ENCODE results near the gene BICC1. TPM values are rescaled to one million over a fixed set of nuclear protein-coding genes. Genes with fewer than 3 reads are reported as not detected.

The BICC1 gene
- total and polyA plus RNA-seq, 2 donors (not counting 1 experiment from before 2014, with no cell fraction given): 22.6 to 64.7 TPM

GRCh38 chr10:58518775-58519174 is 6.1 kb downstream of the BICC1 start:
- Histone ChIP-seq H3K79me2 (ENCODE audit: control insufficient read depth, insufficient read depth, low read length) (peaks cover 46% of the 10 kb centered on the region), H3K4me1 (ENCODE audit: control insufficient read depth, extremely low read depth, insufficient read depth, low read length) (no peaks in the 10 kb centered on the region), H3K36me3 (ENCODE audit: control insufficient read depth, insufficient read depth, low read length) (no peaks in the 10 kb centered on the region), H2AFZ (ENCODE audit: low read length) (no peak overlapping the region), H3K4me3 (replicated peaks in 1 of 4; ENCODE audit: control extremely low read depth in 1 of 4, insufficient read depth in 1 of 4, low read depth in 3 of 4, low read length in 4 of 4) (peak overlapping the region in 1 of 4 experiments; percentile 9), H4K20me1 (ENCODE audit: control insufficient read depth, extremely low read depth, insufficient read depth, low read length) (no peaks in the 10 kb centered on the region), H3K4me2 (ENCODE audit: extremely low read depth, insufficient read depth, low read length) (no peak overlapping the region), H3K9ac (ENCODE audit: insufficient read depth, low read length) (no peak overlapping the region), H3K27ac (ENCODE audit: insufficient read depth, low read length) (no peak overlapping the region), H3K27me3 (ENCODE audit: control insufficient read depth, insufficient read depth, low read length) (no peaks in the 10 kb centered on the region), H3K9me3 (ENCODE audit: control insufficient read depth, insufficient read depth, low read depth, low read length) (no peaks in the 10 kb centered on the region)
- peak in 1 of 2 donors; percentile 68 for DNase-seq (ENCODE audit: low read depth in 2 of 2)
- TF ChIP-seq EZH2 (IDR thresholded peaks at IDR 0.05; ENCODE audit: low read length, missing control alignments): no peak
- TF ChIP-seq, protein P1, sequence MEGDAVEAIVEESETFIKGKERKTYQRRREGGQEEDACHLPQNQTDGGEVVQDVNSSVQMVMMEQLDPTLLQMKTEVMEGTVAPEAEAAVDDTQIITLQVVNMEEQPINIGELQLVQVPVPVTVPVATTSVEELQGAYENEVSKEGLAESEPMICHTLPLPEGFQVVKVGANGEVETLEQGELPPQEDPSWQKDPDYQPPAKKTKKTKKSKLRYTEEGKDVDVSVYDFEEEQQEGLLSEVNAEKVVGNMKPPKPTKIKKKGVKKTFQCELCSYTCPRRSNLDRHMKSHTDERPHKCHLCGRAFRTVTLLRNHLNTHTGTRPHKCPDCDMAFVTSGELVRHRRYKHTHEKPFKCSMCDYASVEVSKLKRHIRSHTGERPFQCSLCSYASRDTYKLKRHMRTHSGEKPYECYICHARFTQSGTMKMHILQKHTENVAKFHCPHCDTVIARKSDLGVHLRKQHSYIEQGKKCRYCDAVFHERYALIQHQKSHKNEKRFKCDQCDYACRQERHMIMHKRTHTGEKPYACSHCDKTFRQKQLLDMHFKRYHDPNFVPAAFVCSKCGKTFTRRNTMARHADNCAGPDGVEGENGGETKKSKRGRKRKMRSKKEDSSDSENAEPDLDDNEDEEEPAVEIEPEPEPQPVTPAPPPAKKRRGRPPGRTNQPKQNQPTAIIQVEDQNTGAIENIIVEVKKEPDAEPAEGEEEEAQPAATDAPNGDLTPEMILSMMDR (conservative IDR thresholded peaks at IDR 0.05 in 1 of 2, IDR thresholded peaks at IDR 0.05 in 1 of 2; ENCODE audit: low read depth in 1 of 2, low read length in 2 of 2): no peak

DNA sequence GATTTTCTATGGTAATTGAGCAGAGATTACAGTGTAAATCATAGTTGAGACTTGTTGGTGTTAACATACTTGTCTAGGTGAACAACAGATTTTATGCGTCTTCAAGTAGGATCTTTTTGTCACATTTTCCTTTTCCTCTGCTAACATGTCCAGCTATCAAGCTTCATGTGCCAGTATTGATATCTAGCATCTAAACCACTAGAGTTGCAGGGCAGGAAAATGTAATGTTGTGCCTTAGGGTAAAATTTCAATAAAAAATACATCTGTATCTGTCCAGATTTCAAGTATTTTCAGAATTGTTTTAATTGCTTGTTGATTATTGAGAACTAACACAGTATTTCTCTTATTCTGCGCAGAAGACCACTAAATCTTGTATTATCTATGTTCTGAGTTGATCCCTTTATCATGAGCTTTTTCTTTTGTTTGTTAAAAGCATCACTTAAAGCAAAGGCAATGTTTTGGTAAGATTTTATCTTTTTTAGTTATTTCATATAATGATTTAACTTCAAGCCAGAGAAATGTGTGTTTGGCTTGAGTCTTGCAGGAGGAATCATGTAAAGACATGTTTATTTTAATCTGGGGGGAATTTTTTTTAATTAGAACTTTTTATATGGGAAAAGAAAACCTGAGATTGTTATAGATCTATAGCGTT is 16.5 kb downstream of the BICC1 start:
- Histone ChIP-seq H3K4me2 (ENCODE audit: extremely low read depth, insufficient read depth, low read length) (no peak overlapping the region), H3K4me1 (ENCODE audit: control insufficient read depth, extremely low read depth, insufficient read depth, low read length) (no peaks in the 10 kb centered on the region), H3K36me3 (ENCODE audit: control insufficient read depth, insufficient read depth, low read length) (no peaks in the 10 kb centered on the region), H3K9me3 (ENCODE audit: control insufficient read depth, insufficient read depth, low read depth, low read length) (no peaks in the 10 kb centered on the region), H3K9ac (ENCODE audit: insufficient read depth, low read length) (no peak overlapping the region), H3K27ac (ENCODE audit: insufficient read depth, low read length) (no peak overlapping the region), H4K20me1 (ENCODE audit: control insufficient read depth, extremely low read depth, insufficient read depth, low read length) (no peaks in the 10 kb centered on the region), H3K27me3 (ENCODE audit: control insufficient read depth, insufficient read depth, low read length) (no peaks in the 10 kb centered on the region), H3K4me3 (replicated peaks in 1 of 4; ENCODE audit: control extremely low read depth in 1 of 4, insufficient read depth in 1 of 4, low read depth in 3 of 4, low read length in 4 of 4) (no peak overlapping the region), H2AFZ (ENCODE audit: low read length) (no peak overlapping the region), H3K79me2 (ENCODE audit: control insufficient read depth, insufficient read depth, low read length) (peaks cover 9% of the 10 kb centered on the region)
- TF ChIP-seq EZH2 (IDR thresholded peaks at IDR 0.05; ENCODE audit: low read length, missing control alignments): no peak
- TF ChIP-seq, protein P1 (conservative IDR thresholded peaks at IDR 0.05 in 1 of 2, IDR thresholded peaks at IDR 0.05 in 1 of 2; ENCODE audit: low read depth in 1 of 2, low read length in 2 of 2): no peak
- no peak for DNase-seq (ENCODE audit: low read depth in 2 of 2)

GRCh38 chr10:58531084-58531695 is 18.5 kb downstream of the BICC1 start:
- Histone ChIP-seq H3K9ac (ENCODE audit: insufficient read depth, low read length) (no peak overlapping the region), H3K36me3 (ENCODE audit: control insufficient read depth, insufficient read depth, low read length) (no peaks in the 10 kb centered on the region), H3K4me1 (ENCODE audit: control insufficient read depth, extremely low read depth, insufficient read depth, low read length) (no peaks in the 10 kb centered on the region), H3K27me3 (ENCODE audit: control insufficient read depth, insufficient read depth, low read length) (no peaks in the 10 kb centered on the region), H3K4me3 (replicated peaks in 1 of 4; ENCODE audit: control extremely low read depth in 1 of 4, insufficient read depth in 1 of 4, low read depth in 3 of 4, low read length in 4 of 4) (no peak overlapping the region), H2AFZ (ENCODE audit: low read length) (no peak overlapping the region), H3K79me2 (ENCODE audit: control insufficient read depth, insufficient read depth, low read length) (peaks cover 9% of the 10 kb centered on the region), H4K20me1 (ENCODE audit: control insufficient read depth, extremely low read depth, insufficient read depth, low read length) (no peaks in the 10 kb centered on the region), H3K27ac (ENCODE audit: insufficient read depth, low read length) (no peak overlapping the region), H3K4me2 (ENCODE audit: extremely low read depth, insufficient read depth, low read length) (no peak overlapping the region), H3K9me3 (ENCODE audit: control insufficient read depth, insufficient read depth, low read depth, low read length) (no peaks in the 10 kb centered on the region)
- DNase-seq (ENCODE audit: low read depth in 2 of 2): peak; percentile 60 to 76
- no peak for TF ChIP-seq EZH2 (IDR thresholded peaks at IDR 0.05; ENCODE audit: low read length, missing control alignments)
- TF ChIP-seq, protein P1 (conservative IDR thresholded peaks at IDR 0.05 in 1 of 2, IDR thresholded peaks at IDR 0.05 in 1 of 2; ENCODE audit: low read depth in 1 of 2, low read length in 2 of 2): peak; percentile 77 to 85
